GM18508 (cell line): ENCODE results near the gene TBC1D1.
"Not testable (repeated sequence)": the region's sequence is repeated elsewhere in the genome, so short reads cannot be mapped to it uniquely, and the experiment has no call there.

Source experiments
- ATAC-seq: cut with Tn5 transposase; IDR thresholded peaks from one replicate; pipeline ENCODE4 v1.9.1; 2021; ENCODE audit warnings: moderate number of reproducible peaks; ENCODE audit not compliant: insufficient read depth, unreplicated experiment

Gene TBC1D1

GRCh38 chr4:37923089-37923488 lies 32.2 kb downstream of the TBC1D1 start:
- ATAC-seq, result not testable (repeated sequence)

- no peak for ATAC-seq
Measured at GRCh38 chr4:37924946-37925345, 34.1 kb downstream of the TBC1D1 start.

GRCh38 chr4:37927434-37927833 lies 36.5 kb downstream of the TBC1D1 start:
- no peak for ATAC-seq

- no peak for ATAC-seq
Measured at GRCh38 chr4:37928426-37929416, 37.8 kb downstream of the TBC1D1 start.

DNA sequence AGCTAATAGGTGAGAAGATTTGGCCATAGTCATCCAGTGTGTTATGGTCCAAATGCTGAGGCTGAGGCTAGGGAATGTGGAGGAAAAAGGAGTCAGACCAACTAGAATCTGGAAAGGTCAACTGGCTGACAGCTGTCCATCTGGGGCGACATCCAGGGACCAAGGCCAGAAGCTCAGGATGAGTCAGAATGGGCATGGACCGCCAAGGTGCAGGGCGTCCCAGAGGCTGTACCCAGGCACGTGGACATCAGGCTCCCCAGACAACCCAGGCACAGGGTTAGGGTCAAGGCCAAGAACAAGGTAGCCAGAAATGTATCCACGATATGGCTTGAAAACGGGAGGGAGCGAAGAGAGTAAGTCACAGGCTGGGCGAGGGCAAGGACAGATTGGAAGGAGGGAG lies 43.2 kb downstream of the TBC1D1 start:
- no peak for ATAC-seq

GRCh38 chr4:37934609-37935008 lies 43.7 kb downstream of the TBC1D1 start:
- no peak for ATAC-seq

DNA sequence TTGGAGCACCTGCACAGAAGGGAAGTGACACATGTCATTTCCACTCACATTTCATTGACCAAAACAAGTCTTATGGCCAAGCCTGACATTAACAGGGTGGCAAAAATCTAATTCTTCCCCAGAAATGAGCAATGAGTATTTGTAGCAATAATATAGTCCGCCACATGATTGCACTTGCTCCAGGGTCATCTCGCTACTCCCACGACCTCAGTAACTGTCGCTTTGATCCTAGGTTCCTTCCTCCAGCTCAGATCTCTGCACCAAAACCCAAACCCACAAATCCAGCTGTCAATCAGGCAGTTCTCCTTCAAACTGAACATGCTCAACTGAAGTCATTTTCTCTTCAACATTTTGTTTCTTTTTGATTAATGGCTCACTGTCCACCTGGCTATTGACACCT lies 44.1 kb downstream of the TBC1D1 start:
- no peak for ATAC-seq

- no peak for ATAC-seq
Measured at GRCh38 chr4:37936889-37937498, 46.1 kb downstream of the TBC1D1 start.

DNA sequence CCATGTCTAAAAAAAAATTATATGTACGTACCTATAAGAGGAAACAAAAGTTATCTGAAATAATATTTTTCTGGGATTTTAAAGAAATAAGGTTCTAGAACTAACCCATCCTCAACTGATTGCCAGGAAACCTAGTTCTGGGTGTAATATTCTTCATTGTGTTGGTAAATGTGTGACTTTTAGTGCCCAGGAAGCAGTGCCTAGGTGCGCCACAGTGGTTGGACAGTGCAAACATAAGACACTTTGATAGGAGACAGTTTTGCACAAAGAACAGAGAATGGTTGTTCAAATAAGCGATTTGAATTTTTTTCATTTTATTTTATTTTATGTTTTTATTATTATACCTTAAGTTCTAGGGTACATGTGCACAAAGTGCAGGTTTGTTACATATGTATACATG lies 47.3 kb downstream of the TBC1D1 start:
- ATAC-seq, result no peak

DNA sequence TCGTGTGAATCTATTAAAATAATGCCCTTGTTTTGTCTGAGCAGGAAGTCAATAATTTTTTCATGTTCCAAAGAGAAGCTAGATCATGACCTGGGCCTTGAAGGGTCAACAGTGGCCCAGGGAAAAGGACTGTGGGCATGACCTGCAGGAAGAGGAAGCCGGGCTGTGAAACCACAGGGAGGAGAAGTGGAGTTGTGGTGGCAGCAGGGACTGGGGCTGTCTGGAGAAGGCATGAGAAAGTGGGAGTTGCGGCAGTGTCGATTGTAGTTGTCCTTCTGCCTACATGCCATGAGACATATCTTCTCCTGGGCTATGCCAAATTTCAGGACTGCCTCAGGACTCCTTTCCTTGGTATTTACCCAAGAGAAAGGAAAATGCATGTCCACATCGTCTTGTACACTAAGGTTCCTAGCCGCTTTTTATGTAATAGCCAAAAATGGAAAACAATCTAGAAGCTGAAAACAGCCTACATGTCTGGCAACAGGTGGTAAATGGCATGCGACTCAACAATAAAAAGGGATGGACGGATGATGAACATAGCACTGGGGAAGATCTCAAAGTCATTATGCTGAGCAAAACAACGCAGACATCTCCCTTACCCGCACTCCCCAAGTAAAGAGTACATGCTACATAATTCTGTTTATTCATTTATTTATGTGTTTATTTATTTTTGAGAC lies 55.8 kb downstream of the TBC1D1 start:
- ATAC-seq, result no peak

DNA sequence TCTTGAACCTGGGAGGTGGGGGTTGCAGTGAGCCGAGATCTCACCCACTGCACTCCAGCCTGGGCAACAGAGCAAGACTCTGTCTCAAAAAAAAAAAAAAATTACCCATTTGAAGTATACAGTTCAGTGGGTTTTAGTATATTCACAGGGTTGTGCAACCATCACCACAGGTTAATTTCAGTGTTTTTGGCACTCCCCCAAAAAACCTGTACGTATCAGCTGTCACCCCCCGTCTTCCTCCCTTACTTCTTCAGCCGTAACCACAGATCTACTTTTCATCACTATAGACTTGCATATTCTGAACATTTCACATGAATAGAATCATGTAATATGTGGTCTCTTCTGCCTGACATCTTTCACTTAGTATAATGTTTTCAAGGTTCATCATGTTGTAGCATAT lies 57.7 kb downstream of the TBC1D1 start:
- no peak for ATAC-seq

GRCh38 chr4:37949636-37950426 lies 58.9 kb downstream of the TBC1D1 start:
- no peak for ATAC-seq

DNA sequence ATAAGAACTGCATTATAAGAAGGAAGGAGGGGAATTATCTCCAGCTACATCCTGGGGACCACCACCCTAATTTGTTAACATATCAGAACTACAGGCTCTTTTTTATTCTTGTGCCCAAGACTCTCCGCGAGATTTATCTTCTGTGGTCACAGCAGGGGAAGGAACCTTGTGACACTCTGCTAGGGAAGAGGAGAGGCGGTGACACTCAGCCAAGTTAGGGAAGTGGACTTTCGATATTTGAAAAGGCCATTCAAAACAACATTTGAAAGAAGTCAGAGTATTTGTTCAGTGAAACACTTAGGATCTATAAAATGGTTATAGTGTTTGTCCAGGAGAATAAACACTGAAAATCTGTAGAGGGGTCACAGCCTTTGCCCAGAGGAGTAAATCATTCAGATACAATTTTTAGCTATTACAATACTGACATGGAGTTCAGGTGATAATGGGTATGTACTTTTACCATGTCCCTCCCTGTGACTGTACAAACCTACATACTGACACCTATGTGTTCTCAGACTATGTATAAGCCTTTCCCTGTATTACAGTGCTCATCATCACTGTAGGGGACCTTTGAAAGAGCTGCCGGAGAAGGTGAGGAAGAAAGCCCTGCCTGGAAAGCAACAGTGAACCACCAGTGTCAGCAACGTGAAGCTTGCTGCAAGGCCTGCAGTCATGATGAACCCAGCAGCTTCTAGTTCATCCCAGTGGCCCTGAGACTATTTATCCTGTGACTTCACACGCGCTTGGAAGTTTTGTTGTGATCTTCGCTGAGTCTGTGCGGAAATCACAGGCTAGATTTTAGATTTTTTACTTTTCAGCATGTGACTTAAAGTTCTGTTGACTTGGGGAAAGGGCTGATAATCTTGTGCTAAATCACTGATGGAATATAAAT lies 60.8 kb downstream of the TBC1D1 start:
- ATAC-seq, result no peak

DNA sequence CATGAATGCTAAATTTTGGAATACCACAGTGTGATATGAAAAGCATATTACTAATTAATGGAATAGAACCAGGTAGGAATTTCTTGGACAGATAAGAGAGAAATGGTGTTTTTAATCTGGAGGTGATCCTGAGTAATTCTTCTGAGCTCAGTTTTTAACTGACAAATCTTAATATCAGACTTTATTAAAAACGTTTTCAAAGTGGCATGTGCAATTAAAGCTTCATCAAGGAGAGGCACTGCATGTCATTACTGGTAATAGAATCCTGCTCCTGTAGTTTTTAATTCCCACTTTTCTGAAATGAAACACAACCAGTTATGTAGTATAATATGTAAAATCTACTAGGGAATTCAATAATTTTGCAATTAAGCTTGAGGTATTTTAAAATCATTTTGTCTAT lies 62.3 kb downstream of the TBC1D1 start:
- ATAC-seq, result no peak

DNA sequence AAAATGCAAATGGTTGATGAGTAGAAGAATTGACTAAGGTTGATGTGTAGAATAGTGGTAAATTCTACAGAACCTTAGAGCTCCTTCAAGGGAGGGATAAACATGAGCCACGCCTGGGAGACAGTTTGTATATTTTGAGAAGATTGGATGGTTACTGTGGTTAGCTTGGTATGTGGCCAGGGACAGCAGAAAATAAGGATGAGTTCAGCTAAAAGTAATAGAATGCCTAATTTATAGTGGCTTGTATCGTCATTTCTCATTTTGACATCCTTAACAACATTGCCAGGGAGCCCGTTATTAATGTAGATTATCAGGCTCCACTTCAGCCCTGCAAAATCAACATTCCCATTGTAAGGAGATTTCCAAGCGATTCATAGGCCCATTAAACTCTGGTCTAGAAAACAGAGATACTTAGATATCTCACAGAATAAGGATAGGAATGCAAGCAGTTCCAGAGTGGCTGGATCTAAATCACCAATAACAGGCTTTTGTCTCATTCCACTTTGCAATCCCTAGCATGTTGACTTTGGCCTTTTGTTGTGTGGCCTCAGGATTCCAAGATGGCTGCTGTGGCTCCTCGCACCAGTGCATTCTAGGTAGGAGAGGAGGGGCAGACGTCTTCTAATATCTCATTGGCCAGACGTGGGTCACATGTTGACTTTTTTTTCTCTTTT lies 62.9 kb downstream of the TBC1D1 start:
- no peak for ATAC-seq

DNA sequence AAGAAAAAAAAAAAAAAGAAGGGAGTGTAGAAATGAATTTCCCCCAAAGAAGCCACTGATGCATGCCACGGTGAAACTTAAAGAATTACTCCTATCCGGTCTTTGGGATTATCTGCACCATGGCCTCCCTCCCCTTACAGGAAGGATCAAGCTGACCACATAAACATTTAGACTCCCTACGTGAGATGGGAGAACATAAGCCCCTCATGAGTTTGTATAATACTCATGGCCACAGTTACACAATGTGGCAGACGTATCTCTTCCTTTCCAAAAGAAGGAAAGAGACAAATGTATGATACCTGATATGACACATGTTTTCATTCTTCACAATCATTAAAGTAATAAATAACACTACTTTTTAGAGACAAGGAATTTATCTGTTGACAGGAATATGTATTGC lies 66.1 kb downstream of the TBC1D1 start:
- no peak for ATAC-seq

DNA sequence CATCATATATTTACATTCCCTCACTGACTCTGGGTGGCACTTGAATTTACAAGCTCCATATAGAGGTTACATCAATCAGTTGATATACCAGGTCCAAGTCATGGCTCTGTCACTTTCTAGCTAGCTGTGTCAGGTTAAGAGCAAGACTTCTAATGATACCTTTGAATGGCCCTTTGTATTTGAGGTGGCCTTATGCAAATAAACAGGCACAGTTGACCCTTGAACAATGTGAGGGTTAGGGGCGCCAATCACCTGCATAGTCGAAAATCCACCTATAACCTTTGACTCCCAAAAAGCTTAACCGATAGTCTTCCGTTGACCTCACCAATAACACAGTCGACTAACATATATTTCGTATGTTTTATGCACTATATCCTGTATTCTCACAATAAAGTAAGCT lies 68.0 kb downstream of the TBC1D1 start:
- ATAC-seq, result no peak

GRCh38 chr4:37960098-37960497 lies 69.2 kb downstream of the TBC1D1 start, which contains the start of gene PTTG2:
PTTG2 (plus strand) TSS chr4:37960398; CDS start chr4:37960435, 37 bp downstream.
- no peak for ATAC-seq
